ENCODE results near the gene MYO18A. TPM values are rescaled to one million over a fixed set of nuclear protein-coding genes. Genes with fewer than 3 reads are reported as not detected.

Gene MYO18A
- total RNA-seq, 4 donors from 2014 or later: 104 to 359 (median 188) TPM

- no peak overlapping the region for H3K4me3 ChIP-seq
- H3K27ac ChIP-seq: no peak overlapping the region
- H3K4me1 ChIP-seq: peaks cover 0 to 2% (median 0%) of the 10 kb centered on the region in 4 donors
- no peak for DNase-seq
- peaks cover 0 to 84% (median 0%) of the 10 kb centered on the region in 3 donors for H3K36me3 ChIP-seq
- H3K9me3 ChIP-seq: no peaks in the 10 kb centered on the region
- no peaks in the 10 kb centered on the region for H3K27me3 ChIP-seq
- no peak for TF ChIP-seq POLR2A (IDR thresholded peaks at IDR 0.05)
- TF ChIP-seq, protein P1, sequence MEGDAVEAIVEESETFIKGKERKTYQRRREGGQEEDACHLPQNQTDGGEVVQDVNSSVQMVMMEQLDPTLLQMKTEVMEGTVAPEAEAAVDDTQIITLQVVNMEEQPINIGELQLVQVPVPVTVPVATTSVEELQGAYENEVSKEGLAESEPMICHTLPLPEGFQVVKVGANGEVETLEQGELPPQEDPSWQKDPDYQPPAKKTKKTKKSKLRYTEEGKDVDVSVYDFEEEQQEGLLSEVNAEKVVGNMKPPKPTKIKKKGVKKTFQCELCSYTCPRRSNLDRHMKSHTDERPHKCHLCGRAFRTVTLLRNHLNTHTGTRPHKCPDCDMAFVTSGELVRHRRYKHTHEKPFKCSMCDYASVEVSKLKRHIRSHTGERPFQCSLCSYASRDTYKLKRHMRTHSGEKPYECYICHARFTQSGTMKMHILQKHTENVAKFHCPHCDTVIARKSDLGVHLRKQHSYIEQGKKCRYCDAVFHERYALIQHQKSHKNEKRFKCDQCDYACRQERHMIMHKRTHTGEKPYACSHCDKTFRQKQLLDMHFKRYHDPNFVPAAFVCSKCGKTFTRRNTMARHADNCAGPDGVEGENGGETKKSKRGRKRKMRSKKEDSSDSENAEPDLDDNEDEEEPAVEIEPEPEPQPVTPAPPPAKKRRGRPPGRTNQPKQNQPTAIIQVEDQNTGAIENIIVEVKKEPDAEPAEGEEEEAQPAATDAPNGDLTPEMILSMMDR (IDR thresholded peaks at IDR 0.05): no peak
Observed at GRCh38 chr17:29107084-29107483, 73.1 kb downstream of the MYO18A start.

DNA sequence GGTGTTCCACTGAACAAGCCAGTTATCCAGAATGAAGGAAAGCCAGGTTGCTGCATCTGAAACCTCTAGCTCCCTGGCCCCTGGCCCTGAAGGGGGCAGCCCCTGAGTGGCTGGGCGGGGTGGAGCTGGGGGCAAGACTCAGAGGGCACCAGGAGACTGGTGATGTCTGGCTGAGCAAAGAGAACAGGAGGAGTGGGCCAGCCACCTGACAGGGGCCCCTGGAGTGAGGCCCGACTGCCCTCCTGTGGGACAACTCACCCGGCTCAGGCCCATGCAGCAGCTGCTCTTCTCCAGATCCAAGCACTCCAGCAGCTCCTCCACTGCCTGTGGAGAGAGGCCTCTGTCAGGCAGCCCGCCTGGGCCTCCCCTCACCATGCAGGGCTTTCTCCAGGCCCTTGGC lies 76.9 kb downstream of the MYO18A start:
- Histone ChIP-seq H3K27ac (no peak overlapping the region), H3K36me3 (peaks cover 0 to 84% (median 0%) of the 10 kb centered on the region in 3 donors), H3K4me3 (no peak overlapping the region), H3K9me3 (no peaks in the 10 kb centered on the region), H3K4me1 (no peaks in the 10 kb centered on the region), H3K27me3 (no peaks in the 10 kb centered on the region)
- DNase-seq: no peak
- no peak for TF ChIP-seq POLR2A (IDR thresholded peaks at IDR 0.05)
- TF ChIP-seq, protein P1 (IDR thresholded peaks at IDR 0.05): no peak

DNA sequence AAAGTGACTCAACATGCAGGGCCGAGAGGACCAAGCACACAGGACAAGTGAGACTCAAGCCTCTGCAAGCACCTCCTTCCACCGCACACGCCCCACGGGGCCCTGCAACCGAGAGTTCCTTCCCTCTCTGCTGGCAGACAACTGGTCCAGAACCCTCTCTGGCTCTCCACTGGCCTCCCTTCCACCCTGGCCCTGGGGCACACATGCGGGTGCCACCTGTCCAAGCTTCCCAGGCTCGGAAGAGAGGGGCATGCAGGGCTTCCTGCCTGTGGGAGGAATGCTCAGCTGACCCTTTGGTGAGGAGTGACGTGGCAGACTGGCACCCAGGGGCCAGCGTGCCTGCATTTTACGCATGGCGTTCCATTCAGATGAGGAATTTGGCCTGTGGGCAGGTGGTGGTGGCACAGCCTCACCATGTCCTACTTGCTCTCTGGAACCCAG lies 77.4 kb downstream of the MYO18A start:
- Histone ChIP-seq H3K4me1 (no peaks in the 10 kb centered on the region), H3K27me3 (no peaks in the 10 kb centered on the region), H3K36me3 (peaks cover 0 to 85% (median 0%) of the 10 kb centered on the region in 3 donors), H3K4me3 (no peak overlapping the region), H3K9me3 (no peaks in the 10 kb centered on the region), H3K27ac (no peak overlapping the region)
- no peak for TF ChIP-seq POLR2A (IDR thresholded peaks at IDR 0.05)
- TF ChIP-seq, protein P1 (IDR thresholded peaks at IDR 0.05): no peak
- DNase-seq: no peak

- Histone ChIP-seq H3K4me3 (no peak overlapping the region), H3K27me3 (no peaks in the 10 kb centered on the region), H3K36me3 (peaks cover 0 to 90% (median 0%) of the 10 kb centered on the region in 3 donors), H3K27ac (no peak overlapping the region), H3K4me1 (no peaks in the 10 kb centered on the region), H3K9me3 (no peaks in the 10 kb centered on the region)
- TF ChIP-seq, protein P1 (IDR thresholded peaks at IDR 0.05): no peak
- no peak for DNase-seq
Observed at GRCh38 chr17:29102046-29102445, 78.2 kb downstream of the MYO18A start.

DNA sequence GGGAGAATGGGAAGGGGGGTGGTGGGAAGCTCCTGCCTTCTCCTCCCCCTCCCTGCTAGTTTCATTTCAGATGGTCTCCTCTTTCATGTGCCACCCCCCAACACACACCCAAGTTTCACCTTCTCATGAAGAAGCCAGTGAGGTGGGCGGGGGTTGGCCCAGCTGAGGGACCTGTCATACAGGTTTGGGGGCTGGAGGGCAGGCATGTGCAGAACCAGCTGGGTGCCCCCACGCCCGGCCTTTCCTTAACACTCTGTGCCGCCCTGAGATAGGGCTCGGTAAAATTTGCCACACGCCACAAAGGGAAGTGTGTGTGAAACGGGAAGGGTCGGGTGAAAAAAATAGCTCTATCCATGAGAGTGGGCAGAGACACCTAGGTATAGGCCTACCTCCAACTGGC lies 79.9 kb downstream of the MYO18A start:
- peaks cover 0 to 90% (median 0%) of the 10 kb centered on the region in 3 donors for H3K36me3 ChIP-seq
- no peak for DNase-seq
- no peak overlapping the region for H3K4me3 ChIP-seq
- no peak overlapping the region for H3K27ac ChIP-seq
- H3K9me3 ChIP-seq: no peaks in the 10 kb centered on the region
- no peaks in the 10 kb centered on the region for H3K27me3 ChIP-seq
- no peak for TF ChIP-seq POLR2A (IDR thresholded peaks at IDR 0.05)
- TF ChIP-seq, protein P1 (IDR thresholded peaks at IDR 0.05): no peak
- H3K4me1 ChIP-seq: no peaks in the 10 kb centered on the region

GRCh38 chr17:29099527-29099926 lies 80.7 kb downstream of the MYO18A start:
- no peak overlapping the region for H3K27ac ChIP-seq
- no peaks in the 10 kb centered on the region for H3K9me3 ChIP-seq
- no peak overlapping the region for H3K4me3 ChIP-seq
- no peaks in the 10 kb centered on the region for H3K4me1 ChIP-seq
- no peaks in the 10 kb centered on the region for H3K27me3 ChIP-seq
- TF ChIP-seq POLR2A (IDR thresholded peaks at IDR 0.05): no peak
- TF ChIP-seq, protein P1 (IDR thresholded peaks at IDR 0.05): no peak
- H3K36me3 ChIP-seq: peaks cover 0 to 95% (median 0%) of the 10 kb centered on the region in 3 donors
- no peak for DNase-seq
